Mesenchymal stem cell (in vitro differentiated cells and primary cell): Measurements from ENCODE around the gene SGTA.

Experiments used
- DNase-seq: peaks from one replicate; pipeline ENCODE4 v3.0.0-alpha.2; 2013
- H2AFZ ChIP-seq: one replicate; pipeline ENCODE4 v1.6.1; 2013; ENCODE audit warnings: low read depth, mild to moderate bottlenecking, control low read depth, inconsistent platforms, low read length, moderate library complexity
- H2AK5ac ChIP-seq: 2 replicates; pipeline ENCODE4 v1.6.1; 2013; ENCODE audit warnings: low read length, moderate library complexity, mild to moderate bottlenecking, inconsistent platforms; ENCODE audit not compliant: severe bottlenecking
- H2BK120ac ChIP-seq: one replicate; pipeline ENCODE4 v1.6.1; 2013; ENCODE audit warnings: low read depth, mild to moderate bottlenecking, inconsistent platforms, low read length, moderate library complexity
- H2BK12ac ChIP-seq, 2 experiments: one replicate each; pipeline ENCODE4 v1.6.1; 2013; ENCODE audit warnings: inconsistent platforms in 2 of 2, low read length in 2 of 2, mild to moderate bottlenecking in 2 of 2, moderate library complexity in 2 of 2, control low read depth in 1 of 2
- H2BK15ac ChIP-seq: one replicate; pipeline ENCODE4 v1.6.1; 2013; ENCODE audit warnings: mild to moderate bottlenecking, low read depth, inconsistent platforms; ENCODE audit not compliant: poor library complexity, severe bottlenecking
- H2BK5ac ChIP-seq: 2 replicates; pipeline ENCODE4 v1.6.1; 2013; ENCODE audit warnings: low read depth, mild to moderate bottlenecking, low read length, control low read depth, inconsistent platforms; ENCODE audit not compliant: poor library complexity, severe bottlenecking
- H3K14ac ChIP-seq, 2 experiments: one replicate each; pipeline ENCODE4 v1.6.1; 2013; ENCODE audit warnings: inconsistent platforms in 2 of 2, low read length in 2 of 2, control low read depth in 1 of 2, mild to moderate bottlenecking in 1 of 2, moderate library complexity in 1 of 2
- H3K18ac ChIP-seq, 2 experiments: one replicate each; pipeline ENCODE4 v1.6.1; 2013; ENCODE audit warnings: inconsistent platforms in 2 of 2, low read length in 2 of 2, control low read depth in 1 of 2, low read depth in 1 of 2, mild to moderate bottlenecking in 1 of 2
- H3K23ac ChIP-seq, 2 experiments: one replicate each; pipeline ENCODE4 v1.6.1; 2013; ENCODE audit warnings: inconsistent platforms in 2 of 2, low read length in 2 of 2, mild to moderate bottlenecking in 2 of 2, moderate library complexity in 2 of 2, control low read depth in 1 of 2
- H3K27ac ChIP-seq: 2 replicates; pipeline ENCODE4 v1.5.1; 2013; ENCODE audit warnings: mild to moderate bottlenecking, moderate library complexity, low read length, control low read depth, inconsistent platforms; ENCODE audit not compliant: poor library complexity, severe bottlenecking
- H3K27me3 ChIP-seq, 2 experiments: 2 replicates each; pipeline versions ENCODE4 v1.6.1 to v1.7.0; 2013; ENCODE audit warnings: low read length in 2 of 2, mild to moderate bottlenecking in 2 of 2, moderate library complexity in 2 of 2, control low read depth in 1 of 2, inconsistent platforms in 1 of 2; ENCODE audit not compliant: control insufficient read depth in 1 of 2, insufficient read depth in 1 of 2
- H3K36me3 ChIP-seq, 2 experiments: 2 replicates each; pipeline versions ENCODE4 v1.6.1 to v1.7.0; 2013; ENCODE audit warnings: low read length in 2 of 2, control low read depth in 1 of 2, inconsistent platforms in 1 of 2, low read depth in 1 of 2, mild to moderate bottlenecking in 1 of 2; ENCODE audit not compliant: insufficient read depth in 2 of 2, control insufficient read depth in 1 of 2
- H3K4ac ChIP-seq, 2 experiments: one replicate each; pipeline ENCODE4 v1.6.1; 2013; ENCODE audit warnings: inconsistent platforms in 2 of 2, low read length in 2 of 2, mild to moderate bottlenecking in 2 of 2, moderate library complexity in 2 of 2, control low read depth in 1 of 2, low read depth in 1 of 2
- H3K4me1 ChIP-seq: 2 replicates; pipeline ENCODE4 v1.6.1; 2013; ENCODE audit warnings: low read depth, low read length, control low read depth; ENCODE audit not compliant: control insufficient read depth, insufficient read depth
- H3K4me2 ChIP-seq: 2 replicates; pipeline ENCODE4 v1.6.1; 2013; ENCODE audit warnings: low read length, mild to moderate bottlenecking, inconsistent platforms; ENCODE audit not compliant: poor library complexity, severe bottlenecking
- H3K4me3 ChIP-seq, 2 experiments: 2 replicates each; pipeline versions ENCODE4 v1.5.1 to v1.7.0; 2013; ENCODE audit warnings: low read length in 2 of 2, mild to moderate bottlenecking in 2 of 2, control low read depth in 1 of 2, low read depth in 1 of 2; ENCODE audit not compliant: insufficient read depth in 1 of 2
- H3K79me1 ChIP-seq: replicated peaks from 2 replicates; pipeline ENCODE4 v1.6.1; 2013; ENCODE audit warnings: mild to moderate bottlenecking, control low read depth, low read length, inconsistent platforms; ENCODE audit not compliant: poor library complexity, severe bottlenecking
- H3K9ac ChIP-seq: 2 replicates; pipeline ENCODE4 v1.7.0; 2013; ENCODE audit warnings: mild to moderate bottlenecking, low read length, moderate library complexity
- H3K9me3 ChIP-seq: 2 replicates; pipeline ENCODE4 v1.7.0; 2013; ENCODE audit warnings: mild to moderate bottlenecking, low read length; ENCODE audit not compliant: control insufficient read depth
- H4K8ac ChIP-seq: one replicate; pipeline ENCODE4 v1.6.1; 2013; ENCODE audit warnings: inconsistent platforms, mild to moderate bottlenecking, low read length, moderate library complexity
- H4K91ac ChIP-seq: one replicate; pipeline ENCODE4 v1.6.1; 2013; ENCODE audit warnings: mild to moderate bottlenecking, low read length, inconsistent platforms
- WGBS: methylation state at CpG from one replicate; pipeline ENCODE4 v1.1.7; 2013; ENCODE audit warnings: mixed read lengths; 5-methylcytosine and 5-hydroxymethylcytosine counted together

SGTA gene

DNA sequence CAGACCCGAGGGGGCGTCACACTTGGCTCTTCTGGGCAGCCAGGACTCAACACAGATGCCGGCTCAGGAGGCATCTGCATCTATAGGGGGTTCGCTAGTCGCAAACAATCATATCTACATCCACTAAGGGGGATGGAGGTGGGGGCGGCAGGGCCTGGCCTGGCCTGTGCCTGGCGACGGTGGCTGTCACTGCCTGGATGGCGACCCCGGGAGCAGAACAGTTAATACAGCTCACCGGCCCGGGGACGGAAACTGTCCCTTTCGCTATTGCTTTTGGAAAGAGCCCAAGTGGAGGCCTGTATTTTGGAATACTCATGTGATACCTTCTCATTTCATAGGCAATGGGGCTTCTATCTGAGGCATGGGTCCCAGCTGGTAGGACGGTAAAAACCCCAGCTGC lies 17.7 kb downstream of the SGTA start:
- H2BK120ac ChIP-seq = no peak overlapping the region
- no peak overlapping the region for H2BK15ac ChIP-seq
- no peak overlapping the region for H2BK12ac ChIP-seq
- H4K91ac ChIP-seq = no peak overlapping the region
- H3K27me3 ChIP-seq = no peaks in the 10 kb centered on the region
- H3K4me1 ChIP-seq = no peaks in the 10 kb centered on the region
- peaks cover 70 to 96% of the 10 kb centered on the region in 2 experiments for H3K36me3 ChIP-seq
- H2AK5ac ChIP-seq = no peak overlapping the region
- H3K9ac ChIP-seq = no peak overlapping the region
- no peak overlapping the region for H3K27ac ChIP-seq
- H3K79me1 ChIP-seq = peaks cover 74% of the 10 kb centered on the region
- no peak overlapping the region for H2AFZ ChIP-seq
- H3K9me3 ChIP-seq = no peaks in the 10 kb centered on the region
- H3K4me3 ChIP-seq = no peak overlapping the region
- H3K4ac ChIP-seq = no peak overlapping the region
- H4K8ac ChIP-seq = no peak overlapping the region
- 98% methylated on average over 10 of the region's 15 CpGs for WGBS
- H3K18ac ChIP-seq = no peak overlapping the region
- no peak overlapping the region for H3K23ac ChIP-seq
- no peak overlapping the region for H3K4me2 ChIP-seq
- no peak overlapping the region for H3K14ac ChIP-seq
- DNase-seq = no peak
- H2BK5ac ChIP-seq = no peak overlapping the region

DNA sequence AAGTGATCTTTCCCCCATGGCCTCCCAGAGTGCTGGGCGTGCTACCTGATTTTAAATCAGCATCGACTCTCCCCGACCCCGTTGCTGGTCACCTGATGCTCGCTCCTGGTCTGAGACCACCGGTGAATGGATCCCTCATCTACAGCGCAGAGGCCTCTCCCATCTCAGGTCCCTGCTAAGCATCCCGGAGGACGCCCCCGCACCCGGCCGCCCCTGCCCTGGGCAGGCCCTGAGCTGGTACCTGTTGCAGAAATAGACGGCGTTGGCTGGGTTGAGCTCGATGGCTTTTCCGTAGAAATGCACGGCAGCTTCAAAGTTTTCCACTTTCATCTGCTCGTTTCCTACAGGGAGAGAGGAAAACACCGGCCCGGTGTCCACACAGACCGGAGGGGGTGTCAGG lies 18.1 kb downstream of the SGTA start:
- Histone ChIP-seq H3K27me3 (no peaks in the 10 kb centered on the region), H4K91ac (no peak overlapping the region), H3K79me1 (peaks cover 72% of the 10 kb centered on the region), H3K4ac (no peak overlapping the region), H2AK5ac (no peak overlapping the region), H3K4me2 (no peak overlapping the region), H3K27ac (no peak overlapping the region), H2AFZ (no peak overlapping the region), H2BK5ac (no peak overlapping the region), H3K4me1 (no peaks in the 10 kb centered on the region), H3K9ac (no peak overlapping the region), H3K18ac (no peak overlapping the region), H2BK120ac (no peak overlapping the region), H3K36me3 (peaks cover 70 to 94% of the 10 kb centered on the region in 2 experiments), H3K14ac (no peak overlapping the region), H4K8ac (no peak overlapping the region), H3K4me3 (no peak overlapping the region), H3K23ac (no peak overlapping the region), H2BK12ac (no peak overlapping the region), H3K9me3 (no peaks in the 10 kb centered on the region), H2BK15ac (no peak overlapping the region)
- no peak for DNase-seq
- 97% methylated on average over 21 of the region's 21 CpGs for WGBS

DNA sequence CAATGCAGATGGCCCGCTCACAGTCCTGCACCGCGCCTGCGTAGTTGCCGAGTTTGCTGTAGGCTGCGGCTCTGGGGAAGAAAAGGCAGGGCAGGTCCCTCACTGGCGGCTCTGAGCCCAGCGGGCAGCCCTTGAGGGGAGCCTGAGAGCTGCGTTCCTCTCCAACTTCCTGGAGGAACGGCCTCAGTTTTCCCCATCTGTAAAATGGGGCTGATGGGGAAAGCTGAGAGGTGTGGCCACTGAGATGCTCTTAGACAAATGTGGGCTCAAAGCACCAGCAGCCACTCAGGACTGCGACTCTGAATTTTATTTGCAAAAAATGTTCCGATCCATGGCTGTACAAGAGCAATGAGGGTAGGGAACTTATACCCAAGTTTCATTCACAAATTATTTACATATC lies 19.4 kb downstream of the SGTA start:
- peaks cover 70% of the 10 kb centered on the region for H3K79me1 ChIP-seq
- H3K9ac ChIP-seq = no peak overlapping the region
- no peak overlapping the region for H3K14ac ChIP-seq
- DNase-seq = no peak
- H3K18ac ChIP-seq = no peak overlapping the region
- H2BK120ac ChIP-seq = no peak overlapping the region
- peaks cover 79 to 94% of the 10 kb centered on the region in 2 experiments for H3K36me3 ChIP-seq
- no peak overlapping the region for H3K23ac ChIP-seq
- no peaks in the 10 kb centered on the region for H3K9me3 ChIP-seq
- over 99% methylated on average over 11 of the region's 12 CpGs for WGBS
- H4K8ac ChIP-seq = no peak overlapping the region
- H2BK15ac ChIP-seq = no peak overlapping the region
- no peaks in the 10 kb centered on the region for H3K4me1 ChIP-seq
- H3K4ac ChIP-seq = no peak overlapping the region
- no peaks in the 10 kb centered on the region for H3K27me3 ChIP-seq
- no peak overlapping the region for H3K4me3 ChIP-seq
- H2BK12ac ChIP-seq = no peak overlapping the region
- H3K27ac ChIP-seq = no peak overlapping the region
- no peak overlapping the region for H4K91ac ChIP-seq
- no peak overlapping the region for H3K4me2 ChIP-seq
- no peak overlapping the region for H2AFZ ChIP-seq
- H2BK5ac ChIP-seq = no peak overlapping the region
- H2AK5ac ChIP-seq = no peak overlapping the region

DNA sequence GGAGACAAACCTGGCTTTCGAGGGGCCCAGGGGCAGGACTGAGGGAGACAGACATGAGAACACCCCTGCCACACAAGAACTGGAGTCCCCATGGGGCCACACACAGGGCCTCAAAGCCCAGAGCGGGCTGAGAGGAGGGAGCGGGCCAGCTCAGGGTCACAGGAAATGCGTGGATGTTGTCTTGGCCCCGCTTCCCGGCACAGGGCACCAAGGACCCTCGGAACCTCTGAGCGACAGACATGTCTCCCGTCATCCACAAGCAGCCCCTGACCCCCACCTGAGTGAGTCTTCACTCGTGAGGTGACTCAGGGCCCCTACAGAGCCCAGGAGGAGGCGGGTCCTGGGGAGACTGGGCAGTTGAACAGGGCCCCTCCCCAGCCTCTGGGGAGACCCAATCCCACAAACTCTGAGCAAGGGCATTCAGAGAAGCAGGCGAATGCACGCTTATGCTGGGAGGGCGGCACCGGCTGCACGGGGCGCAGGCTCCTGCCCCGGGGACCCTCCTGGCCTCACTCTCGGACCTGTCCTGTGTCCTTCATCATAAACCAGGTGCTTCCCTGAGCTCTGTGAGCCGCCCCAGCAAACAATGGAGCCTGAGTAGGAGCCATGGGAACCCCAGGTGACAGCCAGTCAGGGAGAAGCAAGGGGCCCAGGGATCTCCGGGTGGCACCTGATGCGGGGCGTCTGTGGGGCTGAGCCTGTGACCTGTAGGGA lies 20.1 kb downstream of the SGTA start:
- H3K9me3 ChIP-seq = no peaks in the 10 kb centered on the region
- peak overlapping the region; percentile 2 for H4K8ac ChIP-seq
- no peak overlapping the region for H3K14ac ChIP-seq
- DNase-seq = no peak
- H2BK120ac ChIP-seq = no peak overlapping the region
- H3K4me2 ChIP-seq = no peak overlapping the region
- H2AFZ ChIP-seq = no peak overlapping the region
- no peak overlapping the region for H2BK5ac ChIP-seq
- H3K23ac ChIP-seq = no peak overlapping the region
- no peaks in the 10 kb centered on the region for H3K27me3 ChIP-seq
- peaks cover 79 to 94% of the 10 kb centered on the region in 2 experiments for H3K36me3 ChIP-seq
- H3K4me1 ChIP-seq = no peaks in the 10 kb centered on the region
- H2BK15ac ChIP-seq = no peak overlapping the region
- no peak overlapping the region for H3K18ac ChIP-seq
- 98% methylated on average over 23 of the region's 23 CpGs for WGBS
- no peak overlapping the region for H2BK12ac ChIP-seq
- H2AK5ac ChIP-seq = no peak overlapping the region
- no peak overlapping the region for H3K4me3 ChIP-seq
- no peak overlapping the region for H4K91ac ChIP-seq
- peaks cover 65% of the 10 kb centered on the region for H3K79me1 ChIP-seq
- H3K4ac ChIP-seq = no peak overlapping the region
- H3K27ac ChIP-seq = no peak overlapping the region
- no peak overlapping the region for H3K9ac ChIP-seq
